Activated naive CD4-positive, alpha-beta T cell (primary cell): ENCODE results near the gene RBFOX2.

Experiments
- DNase-seq, 4 experiments: peaks; one replicate each; lab custom pipeline; 2025; lab: John Stamatoyannopoulos, UW

RBFOX2 gene

GRCh38 chr22:35863432-35863831, 165.2 kb downstream of the RBFOX2 start:
- no peak for DNase-seq

- DNase-seq, result no peak
These were observed 165.9 kb downstream of the RBFOX2 start for GRCh38 chr22:35862697-35863096.

GRCh38 chr22:35861451-35861850, 167.2 kb downstream of the RBFOX2 start:
- no peak for DNase-seq

- no peak for DNase-seq
These were observed 167.8 kb downstream of the RBFOX2 start for GRCh38 chr22:35860837-35861236.

- no peak for DNase-seq
These were observed 168.4 kb downstream of the RBFOX2 start for GRCh38 chr22:35860087-35860733.

- no peak for DNase-seq
These were observed 174.3 kb downstream of the RBFOX2 start for GRCh38 chr22:35854334-35854733.

GRCh38 chr22:35852076-35852475, 176.5 kb downstream of the RBFOX2 start:
- no peak for DNase-seq

GRCh38 chr22:35850831-35851230, 177.8 kb downstream of the RBFOX2 start:
- no peak for DNase-seq

GRCh38 chr22:35846804-35847203, 181.8 kb downstream of the RBFOX2 start:
- no peak for DNase-seq

- no peak for DNase-seq
These were observed 183.7 kb downstream of the RBFOX2 start for GRCh38 chr22:35844886-35845285.

GRCh38 chr22:35842954-35843353, 185.7 kb downstream of the RBFOX2 start:
- no peak for DNase-seq

GRCh38 chr22:35842519-35842913, 186.1 kb downstream of the RBFOX2 start:
- DNase-seq, result no peak

GRCh38 chr22:35841907-35842518, 186.6 kb downstream of the RBFOX2 start:
- no peak for DNase-seq

- no peak for DNase-seq
These were observed 188.3 kb downstream of the RBFOX2 start for GRCh38 chr22:35840302-35840739.

GRCh38 chr22:35839841-35840301, 188.8 kb downstream of the RBFOX2 start:
- DNase-seq, result no peak

GRCh38 chr22:35838855-35839576, 189.6 kb downstream of the RBFOX2 start:
- no peak for DNase-seq

GRCh38 chr22:35837101-35837727, 191.4 kb downstream of the RBFOX2 start:
- no peak for DNase-seq

GRCh38 chr22:35835998-35836691, 192.5 kb downstream of the RBFOX2 start:
- no peak for DNase-seq

GRCh38 chr22:35835267-35835997, 193.2 kb downstream of the RBFOX2 start:
- DNase-seq, result no peak

- DNase-seq, result no peak
These were observed 194.6 kb downstream of the RBFOX2 start for GRCh38 chr22:35834061-35834460.

GRCh38 chr22:35830305-35830704, 198.3 kb downstream of the RBFOX2 start:
- DNase-seq, result no peak
